ENCODE results near the gene SOX21.

Gene SOX21

DNA sequence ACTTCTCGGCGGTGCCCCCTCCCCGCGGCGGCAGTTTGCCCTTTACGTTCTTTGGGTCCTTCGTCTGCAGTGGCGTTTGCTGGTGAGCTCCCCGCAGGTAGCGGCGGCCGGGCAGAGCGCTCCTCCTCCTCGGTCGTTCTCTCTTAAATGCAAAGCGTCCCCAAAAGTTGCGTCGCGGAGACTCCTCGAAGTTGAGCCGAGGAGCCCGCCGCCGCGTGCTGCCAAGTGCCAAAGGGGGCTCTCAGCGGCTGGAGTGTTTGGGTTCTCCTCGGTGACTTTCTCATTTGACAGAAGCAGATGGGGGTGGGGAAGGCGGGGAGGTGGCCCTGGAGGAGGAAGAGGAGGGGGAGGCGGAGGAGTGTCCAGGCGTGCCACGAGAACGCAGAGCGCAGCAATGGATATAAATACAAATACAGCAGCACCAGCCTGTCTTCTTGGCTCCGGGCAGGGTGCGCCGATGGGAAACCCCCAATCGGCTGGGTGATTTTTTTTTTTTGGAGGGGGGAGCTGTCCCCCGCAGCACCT, at the start of gene SOX21:
Gene SOX21, minus strand, starts transcription at position 259 of the 525 bp plus-strand sequence. CDS start 496 bp downstream, outside the sequence.
- no peak for TF ChIP-seq CTCF (IDR thresholded peaks at IDR 0.05; ENCODE audit: low read depth, low read length)
- peak in 1 of 2 donors; percentile 5 for DNase-seq (ENCODE audit: low read depth in 2 of 2)
- H3K4me3 ChIP-seq (replicated peaks in 1 of 2; ENCODE audit: low read depth in 2 of 2, low read length in 2 of 2), result peak within 1 kb of the TSS in 1 of 2 donors; percentile 11

- no peak for TF ChIP-seq CTCF (IDR thresholded peaks at IDR 0.05; ENCODE audit: low read depth, low read length)
- no peak overlapping the region for H3K4me3 ChIP-seq (replicated peaks in 1 of 2; ENCODE audit: low read depth in 2 of 2, low read length in 2 of 2)
- DNase-seq (ENCODE audit: low read depth in 2 of 2), result no peak
These were observed 49.1 kb upstream of the SOX21 start for GRCh38 chr13:94761407-94761806.

DNA sequence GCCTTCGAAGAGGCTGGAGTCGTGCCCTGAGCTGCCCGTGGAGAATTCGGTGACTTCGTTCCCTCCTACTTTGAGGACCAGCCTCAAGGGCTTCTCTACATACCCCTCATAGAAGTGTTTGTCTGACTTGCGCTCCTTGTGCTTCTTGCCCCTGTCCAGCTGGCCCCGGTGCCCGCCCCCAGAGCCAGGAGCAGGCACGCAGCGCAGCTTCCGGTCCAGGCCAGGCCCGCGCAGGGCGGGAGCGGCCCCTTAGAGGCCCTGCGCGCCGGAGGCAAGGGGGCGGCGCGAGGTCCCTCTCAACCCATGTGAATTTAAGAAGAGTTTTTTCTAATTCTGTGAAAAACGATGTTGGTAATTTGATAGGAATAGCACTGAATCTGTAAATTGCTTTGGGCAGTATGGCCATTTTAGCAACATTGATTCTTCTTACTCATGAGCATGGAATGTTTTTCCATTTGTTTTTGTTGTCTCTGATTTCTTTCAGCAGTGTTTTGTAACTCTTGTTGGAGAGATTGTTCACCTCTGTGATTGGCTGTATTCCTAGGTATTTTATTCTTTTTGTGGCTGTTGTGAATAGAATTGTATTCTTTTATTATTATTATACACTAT, 46.9 kb upstream of the SOX21 start:
- no peak overlapping the region for H3K4me3 ChIP-seq (replicated peaks in 1 of 2; ENCODE audit: low read depth in 2 of 2, low read length in 2 of 2)
- TF ChIP-seq CTCF (IDR thresholded peaks at IDR 0.05; ENCODE audit: low read depth, low read length), result no peak
- no peak for DNase-seq (ENCODE audit: low read depth in 2 of 2)

- no peak for DNase-seq (ENCODE audit: low read depth in 2 of 2)
- TF ChIP-seq CTCF (IDR thresholded peaks at IDR 0.05; ENCODE audit: low read depth, low read length), result no peak
- H3K4me3 ChIP-seq (replicated peaks in 1 of 2; ENCODE audit: low read depth in 2 of 2, low read length in 2 of 2), result no peak overlapping the region
These were observed 46.2 kb upstream of the SOX21 start for GRCh38 chr13:94758436-94758960.

GRCh38 chr13:94753327-94753726, 41.0 kb upstream of the SOX21 start:
- TF ChIP-seq CTCF (IDR thresholded peaks at IDR 0.05; ENCODE audit: low read depth, low read length), result no peak
- H3K4me3 ChIP-seq (replicated peaks in 1 of 2; ENCODE audit: low read depth in 2 of 2, low read length in 2 of 2), result no peak overlapping the region
- DNase-seq (ENCODE audit: low read depth in 2 of 2), result no peak

DNA sequence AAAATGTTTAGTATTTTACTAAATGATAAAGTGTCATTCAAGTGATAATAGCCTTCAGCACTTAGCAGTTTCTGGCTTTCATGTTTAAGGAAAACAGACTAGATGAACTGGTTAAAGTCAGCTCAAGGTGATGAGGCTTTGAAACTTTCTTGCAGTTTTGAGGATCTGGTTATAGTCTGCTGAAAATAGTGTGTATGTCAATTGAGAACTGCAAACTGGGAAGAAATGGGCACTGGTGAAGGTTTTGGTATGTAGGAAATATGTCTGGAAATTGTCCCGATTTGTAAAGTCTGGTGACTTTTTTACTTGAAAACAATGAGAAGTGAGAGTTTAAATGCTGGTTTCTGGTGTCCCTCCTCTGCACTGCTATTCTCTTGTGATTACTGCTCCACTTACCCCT, 36.8 kb upstream of the SOX21 start:
- DNase-seq (ENCODE audit: low read depth in 2 of 2), result no peak
- H3K4me3 ChIP-seq (replicated peaks in 1 of 2; ENCODE audit: low read depth in 2 of 2, low read length in 2 of 2), result no peak overlapping the region
- TF ChIP-seq CTCF (IDR thresholded peaks at IDR 0.05; ENCODE audit: low read depth, low read length), result no peak

All from cardiac fibroblast (primary cell).